HUES64 (cell line): Measurements from ENCODE around the gene NUP214.
A peak's percentile ranks its signal among the peaks of the same experiment; 100 is the strongest.

Source experiments
- H3K27ac ChIP-seq: 2 replicates; pipeline ENCODE4 v1.7.0; 2013; ENCODE audit warnings: low read depth, low read length, inconsistent platforms
- H3K27me3 ChIP-seq: 2 replicates; pipeline ENCODE4 v1.6.1; 2013; ENCODE audit warnings: mild to moderate bottlenecking, low read length; ENCODE audit not compliant: insufficient read depth
- H3K36me3 ChIP-seq: 2 replicates; pipeline ENCODE4 v1.6.1; 2013; ENCODE audit warnings: mild to moderate bottlenecking, low read length; ENCODE audit not compliant: insufficient read depth
- H3K4me1 ChIP-seq: 2 replicates; pipeline ENCODE4 v1.6.1; 2013; ENCODE audit warnings: mild to moderate bottlenecking, low read length, moderate library complexity; ENCODE audit not compliant: insufficient read depth
- H3K4me3 ChIP-seq: 2 replicates; pipeline ENCODE4 v1.5.1; 2013; ENCODE audit warnings: mild to moderate bottlenecking, low read length, moderate library complexity
- H3K9ac ChIP-seq: 2 replicates; pipeline ENCODE4 v1.6.1; 2013; ENCODE audit warnings: mild to moderate bottlenecking, low read depth, low read length
- H3K9me3 ChIP-seq: 2 replicates; pipeline ENCODE4 v1.6.1; 2013; ENCODE audit warnings: low read depth, low read length; ENCODE audit not compliant: insufficient read depth
- WGBS: fragments of 150-250, 120-280 bp; methylation state at CpG from one replicate; pipeline ENCODE4 v1.1.7; 2013; ENCODE audit warnings: missing lambda C conversion rate; 5-methylcytosine and 5-hydroxymethylcytosine counted together

NUP214 gene

GRCh38 chr9:131120620-131121228, 4.7 kb upstream of the NUP214 start:
- Histone ChIP-seq H3K27me3 (no peaks in the 10 kb centered on the region), H3K9me3 (no peaks in the 10 kb centered on the region), H3K36me3 (peaks cover 67% of the 10 kb centered on the region), H3K4me1 (0 out of 2 replicates have a peak, but pooled peaks cover 3% of the 10 kb centered on the region), H3K9ac (no peak overlapping the region), H3K27ac (no peak overlapping the region), H3K4me3 (no peak overlapping the region)
- 92% methylated on average over 7 of the region's 7 CpGs for WGBS

DNA sequence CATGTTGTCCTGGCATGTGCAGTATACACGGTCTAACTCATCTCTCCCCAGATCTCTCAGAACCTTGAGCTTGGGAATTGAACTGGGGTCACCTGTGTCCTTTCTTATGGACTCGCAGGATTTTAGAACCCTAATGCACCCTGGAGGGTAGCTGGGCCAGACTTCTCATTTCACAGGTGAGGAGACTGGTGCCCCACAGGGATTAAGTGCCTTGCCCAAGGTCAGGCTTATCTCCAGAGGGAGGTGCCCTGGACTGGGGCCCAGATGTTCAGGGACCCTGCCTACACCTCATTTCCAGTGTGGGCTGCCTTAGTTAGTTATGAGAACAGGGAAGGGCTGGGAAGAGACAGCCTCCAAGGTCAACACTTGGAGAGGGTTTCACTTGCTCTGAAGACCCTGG, 4.0 kb upstream of the NUP214 start:
- no peak overlapping the region for H3K4me3 ChIP-seq
- peaks cover 3% of the 10 kb centered on the region; the same call in 1 of the 2 replicates for H3K4me1 ChIP-seq
- H3K27ac ChIP-seq = no peak overlapping the region
- WGBS = 91% methylated on average over 2 of the region's 2 CpGs
- H3K9me3 ChIP-seq = no peaks in the 10 kb centered on the region
- H3K27me3 ChIP-seq = no peaks in the 10 kb centered on the region
- no peak overlapping the region for H3K9ac ChIP-seq
- peaks cover 62% of the 10 kb centered on the region for H3K36me3 ChIP-seq

GRCh38 chr9:131122158-131122557, 3.2 kb upstream of the NUP214 start:
- no peak overlapping the region for H3K9ac ChIP-seq
- no peaks in the 10 kb centered on the region for H3K9me3 ChIP-seq
- WGBS = 95% methylated on average over 2 of the region's 2 CpGs
- H3K4me3 ChIP-seq = no peak overlapping the region
- no peak overlapping the region for H3K27ac ChIP-seq
- H3K4me1 ChIP-seq = peaks cover 3% of the 10 kb centered on the region; the same call in 1 of the 2 replicates
- H3K27me3 ChIP-seq = no peaks in the 10 kb centered on the region
- H3K36me3 ChIP-seq = peaks cover 55% of the 10 kb centered on the region

GRCh38 chr9:131125038-131125287, 423 bp upstream of the NUP214 start:
- Histone ChIP-seq H3K27ac (peak overlapping the region; percentile 91), H3K4me1 (peaks cover 3% of the 10 kb centered on the region; the same call in 1 of the 2 replicates), H3K36me3 (peaks cover 56% of the 10 kb centered on the region), H3K27me3 (no peaks in the 10 kb centered on the region), H3K9ac (peak overlapping the region; percentile 96), H3K9me3 (no peaks in the 10 kb centered on the region), H3K4me3 (peak overlapping the region; percentile 98)
- WGBS = under 1% methylated on average over 7 of the region's 7 CpGs

- Histone ChIP-seq H3K27me3 (no peaks in the 10 kb centered on the region), H3K27ac (no peak overlapping the region), H3K9ac (peak overlapping the region; percentile 96), H3K4me1 (peaks cover 3% of the 10 kb centered on the region; the same call in 1 of the 2 replicates), H3K36me3 (peaks cover 55% of the 10 kb centered on the region), H3K9me3 (no peaks in the 10 kb centered on the region), H3K4me3 (peak overlapping the region; percentile 98)
- WGBS = 4% methylated on average over 11 of the region's 11 CpGs
Observed at GRCh38 chr9:131126059-131126426, 657 bp downstream of the NUP214 start.

- Histone ChIP-seq H3K9me3 (no peaks in the 10 kb centered on the region), H3K36me3 (peaks cover 67% of the 10 kb centered on the region), H3K4me1 (peaks cover 3% of the 10 kb centered on the region; the same call in 1 of the 2 replicates), H3K27ac (no peak overlapping the region), H3K27me3 (no peaks in the 10 kb centered on the region), H3K4me3 (no peak overlapping the region), H3K9ac (no peak overlapping the region)
- 95% methylated on average over 3 of the region's 3 CpGs for WGBS
Observed at GRCh38 chr9:131129183-131129582, 3.8 kb downstream of the NUP214 start.

DNA sequence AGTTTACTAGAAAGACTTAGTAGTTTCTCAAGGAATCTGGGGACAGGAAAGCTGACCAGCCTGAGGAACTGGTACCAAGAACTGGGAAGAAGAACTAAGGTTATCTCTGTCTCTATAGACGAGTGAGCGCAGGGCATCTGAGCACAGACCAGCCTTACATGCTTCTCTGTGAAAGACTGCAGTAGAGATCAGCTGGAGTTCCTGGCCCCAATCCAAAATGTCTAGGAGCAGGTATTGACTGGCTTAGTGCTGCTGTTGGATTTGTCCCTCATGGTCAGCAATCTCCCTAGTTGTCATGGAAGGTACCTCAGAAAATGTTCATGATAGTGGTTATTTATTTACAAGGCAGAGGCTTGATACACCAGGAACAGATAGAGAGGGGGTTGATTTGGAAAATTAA, 13.3 kb downstream of the NUP214 start:
- H3K4me3 ChIP-seq = no peak overlapping the region
- WGBS = 98% methylated on average over 2 of the region's 2 CpGs
- no peaks in the 10 kb centered on the region for H3K4me1 ChIP-seq
- H3K9me3 ChIP-seq = no peaks in the 10 kb centered on the region
- peaks cover 99% of the 10 kb centered on the region for H3K36me3 ChIP-seq
- no peak overlapping the region for H3K27ac ChIP-seq
- no peak overlapping the region for H3K9ac ChIP-seq
- H3K27me3 ChIP-seq = no peaks in the 10 kb centered on the region

- H3K4me1 ChIP-seq = no peaks in the 10 kb centered on the region
- peaks cover 99% of the 10 kb centered on the region for H3K36me3 ChIP-seq
- WGBS = 96% methylated on average over 4 of the region's 4 CpGs
- no peak overlapping the region for H3K4me3 ChIP-seq
- no peak overlapping the region for H3K27ac ChIP-seq
- no peaks in the 10 kb centered on the region for H3K27me3 ChIP-seq
- H3K9me3 ChIP-seq = no peaks in the 10 kb centered on the region
- no peak overlapping the region for H3K9ac ChIP-seq
Observed at GRCh38 chr9:131140112-131140511, 14.7 kb downstream of the NUP214 start.

GRCh38 chr9:131140550-131140949, 15.2 kb downstream of the NUP214 start:
- H3K27ac ChIP-seq = no peak overlapping the region
- H3K36me3 ChIP-seq = peaks cover 99% of the 10 kb centered on the region
- no peaks in the 10 kb centered on the region for H3K27me3 ChIP-seq
- no peak overlapping the region for H3K4me3 ChIP-seq
- 99% methylated on average over 3 of the region's 3 CpGs for WGBS
- H3K4me1 ChIP-seq = no peaks in the 10 kb centered on the region
- no peak overlapping the region for H3K9ac ChIP-seq
- H3K9me3 ChIP-seq = no peaks in the 10 kb centered on the region

GRCh38 chr9:131142160-131142559, 16.8 kb downstream of the NUP214 start:
- 93% methylated on average over 3 of the region's 3 CpGs for WGBS
- H3K27ac ChIP-seq = no peak overlapping the region
- H3K9me3 ChIP-seq = no peaks in the 10 kb centered on the region
- H3K4me3 ChIP-seq = no peak overlapping the region
- H3K9ac ChIP-seq = no peak overlapping the region
- H3K27me3 ChIP-seq = no peaks in the 10 kb centered on the region
- H3K4me1 ChIP-seq = no peaks in the 10 kb centered on the region
- peaks cover 99% of the 10 kb centered on the region for H3K36me3 ChIP-seq

GRCh38 chr9:131144201-131144600, 18.8 kb downstream of the NUP214 start:
- Histone ChIP-seq H3K27ac (peak overlapping the region; percentile 17; the same call in 1 of the 2 replicates), H3K4me1 (no peaks in the 10 kb centered on the region), H3K4me3 (no peak overlapping the region), H3K36me3 (peaks cover 100% of the 10 kb centered on the region), H3K9me3 (no peaks in the 10 kb centered on the region), H3K9ac (no peak overlapping the region), H3K27me3 (no peaks in the 10 kb centered on the region)
- 55% methylated on average over 3 of the region's 3 CpGs for WGBS

DNA sequence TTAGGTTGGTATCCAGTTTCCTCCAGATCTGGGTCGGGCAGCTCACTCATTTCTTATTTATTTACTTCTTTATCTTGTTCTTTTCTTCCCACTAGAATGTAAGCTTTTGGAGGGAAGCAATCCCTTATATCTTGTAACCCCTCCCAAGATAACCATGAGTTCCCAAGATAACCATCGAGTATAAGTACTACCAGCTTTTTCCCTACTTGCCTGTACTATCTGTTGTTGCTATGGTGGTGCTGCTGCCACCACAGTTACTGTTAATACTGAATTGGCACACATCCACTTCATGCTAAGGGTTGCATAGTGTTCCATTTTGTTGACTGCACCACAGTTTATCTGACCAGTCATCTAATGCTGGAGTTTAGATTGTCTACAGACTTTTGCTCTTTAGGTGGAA, 19.9 kb downstream of the NUP214 start:
- Histone ChIP-seq H3K4me3 (no peak overlapping the region), H3K27me3 (no peaks in the 10 kb centered on the region), H3K9ac (no peak overlapping the region), H3K36me3 (peaks cover 100% of the 10 kb centered on the region), H3K4me1 (no peaks in the 10 kb centered on the region), H3K27ac (peak overlapping the region; percentile 31; the same call in 1 of the 2 replicates), H3K9me3 (no peaks in the 10 kb centered on the region)
- WGBS = 93% methylated on average over 2 of the region's 2 CpGs
